CD4-positive, alpha-beta memory T cell (primary cell): ENCODE data around the gene FRS3. TPM values are rescaled to one million over a fixed set of nuclear protein-coding genes. Genes with fewer than 3 reads are reported as not detected.

ENCODE experiments used
- CTCF ChIA-PET: fragments of 350-600 bp; sonication (Branson Sonifier 250); formaldehyde crosslinking; loops from one replicate; lab custom pipeline; 2021; ENCODE audit warnings: inconsistent platforms; ENCODE audit not compliant: partially characterized antibody; lab: Charles Lee
- POLR2A ChIA-PET: fragments of 350-600 bp; sonication (Branson Sonifier 250); formaldehyde crosslinking; loops from one replicate; lab custom pipeline; 2021; ENCODE audit not compliant: partially characterized antibody; lab: Charles Lee
- DNase-seq, 5 donors: peaks; one replicate each; pipeline versions ENCODE4 v3.0.0 to v3.0.0-alpha.2; 2020 to 2022; ENCODE audit warnings: mixed read lengths in 1 of 5
- H3K27ac ChIP-seq: one replicate; pipeline ENCODE4 v1.7.0; 2013; ENCODE audit warnings: low read depth, low read length
- H3K27me3 ChIP-seq: 2 replicates; pipeline ENCODE4 v1.7.0; 2013; ENCODE audit warnings: mild to moderate bottlenecking, low read length, moderate library complexity; ENCODE audit not compliant: insufficient read depth
- H3K36me3 ChIP-seq: 2 replicates; pipeline ENCODE4 v1.7.0; 2013; ENCODE audit warnings: mild to moderate bottlenecking, low read length, moderate library complexity; ENCODE audit not compliant: insufficient read depth
- H3K4me1 ChIP-seq: 2 replicates; pipeline ENCODE4 v1.7.0; 2013; ENCODE audit warnings: mild to moderate bottlenecking, low read length, moderate library complexity; ENCODE audit not compliant: insufficient read depth
- H3K4me3 ChIP-seq, 2 donors: one replicate each; pipeline ENCODE4 v1.7.0; 2013; ENCODE audit warnings: low read length in 2 of 2, mild to moderate bottlenecking in 1 of 2
- H3K9me3 ChIP-seq, 2 donors: one replicate each; pipeline ENCODE4 v1.7.0; 2013; ENCODE audit warnings: low read length in 2 of 2, control low read depth in 1 of 2; ENCODE audit not compliant: control insufficient read depth in 1 of 2
- H3K27ac Mint-ChIP-seq, 7 donors: one replicate each; pipeline ENCODE4 v1.8.0; 2020 to 2021; ENCODE audit warnings: mixed read lengths in 7 of 7, mild to moderate bottlenecking in 6 of 7, inconsistent platforms in 3 of 7, moderate library complexity in 3 of 7
- H3K27me3 Mint-ChIP-seq, 2 donors: one replicate each; pipeline ENCODE4 v1.8.0; 2020 to 2021; ENCODE audit warnings: mixed read lengths in 2 of 2
- H3K36me3 Mint-ChIP-seq, 2 donors: one replicate each; pipeline ENCODE4 v1.8.0; 2020 to 2021; ENCODE audit warnings: mixed read lengths in 2 of 2, inconsistent platforms in 1 of 2, mild to moderate bottlenecking in 1 of 2
- H3K4me1 Mint-ChIP-seq, 4 donors: one replicate each; pipeline ENCODE4 v1.8.0; 2020 to 2021; ENCODE audit warnings: mixed read lengths in 4 of 4, mild to moderate bottlenecking in 1 of 4
- H3K4me3 Mint-ChIP-seq, 8 donors: one replicate each; pipeline ENCODE4 v1.8.0; 2020 to 2021; ENCODE audit warnings: mixed read lengths in 8 of 8, mild to moderate bottlenecking in 7 of 8, moderate library complexity in 6 of 8, inconsistent platforms in 3 of 8
- H3K9me3 Mint-ChIP-seq, 8 donors: one replicate each; pipeline ENCODE4 v1.8.0; 2020 to 2021; ENCODE audit warnings: mixed read lengths in 8 of 8, mild to moderate bottlenecking in 5 of 8, inconsistent platforms in 3 of 8, moderate library complexity in 1 of 8
- intact Hi-C: fragments of 100-400 bp; cut with micrococcal nuclease; formaldehyde crosslinking; loops from one replicate; pipeline ENCODE4 v1.15.1; 2023
- polyA plus RNA-seq, 2 donors: library from polyadenylated mRNA; unstranded; fragments of 300-500 nt; fragmentation: Illumina TruSeq; gene quantifications; one replicate each; pipeline ENCODE4 v1.2.3, GENCODE V29; 2021
- total RNA-seq, 2 experiments: library from RNA; stranded (reverse); gene quantifications; one replicate each; pipeline ENCODE4 v1.2.3, GENCODE V29; 2021

The FRS3 gene
- total and polyA plus RNA-seq, 4 experiments from 2014 or later, result 2.2 to 10.0 (median 5.8) TPM

DNA sequence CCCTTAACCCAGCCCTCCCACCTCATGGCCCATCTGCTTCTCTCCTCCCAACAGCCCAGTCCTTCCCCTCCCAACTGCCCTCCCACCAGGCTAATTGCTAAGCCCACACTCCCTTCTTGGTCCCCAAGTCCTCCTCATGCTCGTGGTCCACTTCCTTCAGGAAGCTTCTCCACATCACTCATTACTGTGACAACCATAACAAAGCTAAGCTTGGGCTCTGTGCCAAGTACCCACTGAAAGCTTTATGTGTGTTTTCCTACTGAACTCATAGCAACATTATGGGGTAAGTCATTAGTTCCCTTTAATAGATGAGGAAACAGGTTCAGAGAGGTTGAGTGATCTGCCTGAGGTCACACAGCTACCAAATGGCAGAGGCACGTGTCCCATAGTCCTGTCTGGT, 16.2 kb downstream of the FRS3 start:
- Mint-ChIP-seq H3K4me1 (no peaks in the 10 kb centered on the region), H3K27ac (no peak overlapping the region), H3K9me3 (no peaks in the 10 kb centered on the region), H3K36me3 (peaks cover 0 to 3% of the 10 kb centered on the region in 2 donors), H3K27me3 (peaks cover 0 to 4% of the 10 kb centered on the region in 2 donors), H3K4me3 (no peak overlapping the region)
- intact Hi-C loops, result no loop called here
- Histone ChIP-seq H3K36me3 (no peaks in the 10 kb centered on the region), H3K4me1 (no peaks in the 10 kb centered on the region), H3K9me3 (no peaks in the 10 kb centered on the region), H3K4me3 (no peak overlapping the region), H3K27ac (no peak overlapping the region), H3K27me3 (no peaks in the 10 kb centered on the region)
- CTCF ChIA-PET, result interaction anchor here (1.2 kb wide), 1 partner anchor 161 kb away, joined by 3 read pairs; no protein-coding TSS in a partner anchor
- no peak for DNase-seq
- POLR2A ChIA-PET, result no interaction called here

DNA sequence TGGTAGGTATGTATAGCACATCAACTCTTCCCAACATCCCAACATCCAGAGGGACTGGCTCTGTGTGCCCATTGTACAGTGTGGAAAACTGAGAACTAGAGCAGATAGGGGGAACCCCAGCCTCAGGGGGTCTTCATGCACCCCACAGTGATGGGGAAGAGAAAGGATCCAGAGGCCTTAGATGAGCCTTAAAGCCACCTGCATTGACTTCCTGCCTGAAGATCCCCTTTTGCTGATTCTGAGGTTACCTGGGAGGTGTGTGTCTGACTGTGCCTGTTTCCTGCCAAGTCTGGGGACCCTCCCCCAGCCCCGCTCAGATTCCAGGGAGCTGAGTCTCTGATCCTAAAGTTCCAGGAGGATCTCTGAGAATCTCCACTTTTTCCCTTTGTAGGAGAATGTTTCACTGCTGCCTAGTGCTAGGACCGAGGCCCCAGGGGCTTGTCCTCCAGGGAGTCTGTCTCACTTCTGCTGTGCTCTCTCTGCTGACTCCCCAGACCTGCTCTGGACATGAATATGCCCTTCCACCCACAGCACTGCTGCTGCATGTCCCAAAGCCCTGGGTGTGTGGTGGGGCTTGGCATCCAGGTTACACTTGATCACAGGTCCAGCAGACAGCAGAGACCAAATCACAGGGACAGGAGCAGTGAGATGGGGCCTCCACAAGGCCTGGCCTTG, 19.7 kb downstream of the FRS3 start:
- no peak overlapping the region for H3K4me3 ChIP-seq
- H3K27ac Mint-ChIP-seq, result no peak overlapping the region
- ChIA-PET CTCF (no interaction called here), POLR2A (no interaction called here)
- H3K9me3 Mint-ChIP-seq, result no peaks in the 10 kb centered on the region
- intact Hi-C loops, result no loop called here
- no peaks in the 10 kb centered on the region for H3K9me3 ChIP-seq
- DNase-seq, result no peak
- no peaks in the 10 kb centered on the region for H3K4me1 ChIP-seq
- no peak overlapping the region for H3K27ac ChIP-seq
- peaks cover 0 to 4% of the 10 kb centered on the region in 2 donors for H3K27me3 Mint-ChIP-seq
- no peaks in the 10 kb centered on the region for H3K36me3 ChIP-seq
- H3K4me3 Mint-ChIP-seq, result no peak overlapping the region
- H3K4me1 Mint-ChIP-seq, result no peaks in the 10 kb centered on the region
- H3K27me3 ChIP-seq, result no peaks in the 10 kb centered on the region
- no peaks in the 10 kb centered on the region for H3K36me3 Mint-ChIP-seq

GRCh38 chr6:41759106-41759904, 20.4 kb downstream of the FRS3 start:
- H3K27ac Mint-ChIP-seq, result no peak overlapping the region
- CTCF ChIA-PET, result no interaction called here
- H3K4me3 ChIP-seq, result no peak overlapping the region
- H3K36me3 ChIP-seq, result no peaks in the 10 kb centered on the region
- no peak overlapping the region for H3K4me3 Mint-ChIP-seq
- intact Hi-C loops, result no loop called here
- no peaks in the 10 kb centered on the region for H3K27me3 ChIP-seq
- no peaks in the 10 kb centered on the region for H3K9me3 Mint-ChIP-seq
- H3K36me3 Mint-ChIP-seq, result no peaks in the 10 kb centered on the region
- H3K27me3 Mint-ChIP-seq, result peaks cover 0 to 4% of the 10 kb centered on the region in 2 donors
- H3K4me1 ChIP-seq, result no peaks in the 10 kb centered on the region
- H3K9me3 ChIP-seq, result no peaks in the 10 kb centered on the region
- DNase-seq, result no peak
- no peak overlapping the region for H3K27ac ChIP-seq
- POLR2A ChIA-PET, result no interaction called here
- H3K4me1 Mint-ChIP-seq, result no peaks in the 10 kb centered on the region

- ChIA-PET CTCF (no interaction called here), POLR2A (no interaction called here)
- no peak for DNase-seq
- Mint-ChIP-seq H3K27me3 (peaks cover 0 to 4% of the 10 kb centered on the region in 2 donors), H3K4me3 (no peak overlapping the region), H3K9me3 (no peaks in the 10 kb centered on the region), H3K27ac (no peak overlapping the region), H3K36me3 (no peaks in the 10 kb centered on the region), H3K4me1 (no peaks in the 10 kb centered on the region)
- Histone ChIP-seq H3K4me1 (no peaks in the 10 kb centered on the region), H3K9me3 (no peaks in the 10 kb centered on the region), H3K27me3 (no peaks in the 10 kb centered on the region), H3K4me3 (no peak overlapping the region), H3K36me3 (no peaks in the 10 kb centered on the region), H3K27ac (no peak overlapping the region)
- intact Hi-C loops, result no loop called here
Measured at GRCh38 chr6:41758641-41759035, 21.1 kb downstream of the FRS3 start.

DNA sequence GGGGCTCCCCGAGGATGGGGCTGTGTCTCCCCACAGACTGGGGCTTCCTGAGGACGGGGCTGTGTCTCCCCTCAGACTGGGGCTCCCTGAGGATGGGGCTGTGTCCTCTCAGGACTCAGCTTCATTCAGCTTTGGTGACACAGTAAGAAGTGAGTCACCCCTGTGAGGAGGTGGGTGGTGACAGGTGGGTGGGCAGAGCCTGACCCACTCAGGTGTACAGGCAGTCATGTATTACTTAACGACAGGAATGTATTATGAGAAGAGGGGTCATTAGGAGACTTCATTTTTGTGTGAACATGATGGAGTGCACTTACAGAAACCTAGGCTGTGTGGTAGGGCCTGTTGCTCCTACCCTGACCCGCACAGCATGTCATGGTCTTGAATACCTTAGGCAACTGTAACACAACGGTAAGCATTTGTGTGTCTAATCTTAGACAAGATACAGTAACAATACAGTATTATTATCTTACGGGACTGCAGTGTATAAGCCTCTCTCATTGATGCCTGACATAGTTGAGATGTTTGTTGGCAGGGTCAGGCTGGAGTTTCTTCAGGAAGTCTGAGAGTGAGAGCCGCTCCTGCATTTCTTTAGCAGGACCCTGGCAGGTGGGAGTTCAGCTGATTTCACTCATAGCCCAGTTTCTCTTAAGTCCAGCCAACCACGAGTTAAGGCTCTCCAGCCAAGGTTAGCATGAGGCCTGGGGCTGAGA, 21.6 kb downstream of the FRS3 start:
- Histone ChIP-seq H3K4me1 (no peaks in the 10 kb centered on the region), H3K9me3 (no peaks in the 10 kb centered on the region), H3K27me3 (no peaks in the 10 kb centered on the region), H3K27ac (no peak overlapping the region), H3K36me3 (no peaks in the 10 kb centered on the region), H3K4me3 (no peak overlapping the region)
- DNase-seq, result no peak
- intact Hi-C loops, result no loop called here
- POLR2A ChIA-PET, result no interaction called here
- no peaks in the 10 kb centered on the region for H3K4me1 Mint-ChIP-seq
- no peaks in the 10 kb centered on the region for H3K36me3 Mint-ChIP-seq
- H3K27me3 Mint-ChIP-seq, result peaks cover 0 to 4% of the 10 kb centered on the region in 2 donors
- H3K27ac Mint-ChIP-seq, result no peak overlapping the region
- CTCF ChIA-PET, result no interaction called here
- H3K4me3 Mint-ChIP-seq, result no peak overlapping the region
- no peaks in the 10 kb centered on the region for H3K9me3 Mint-ChIP-seq

GRCh38 chr6:41757271-41757670, 22.4 kb downstream of the FRS3 start:
- peaks cover 0 to 3% of the 10 kb centered on the region in 2 donors for H3K27me3 Mint-ChIP-seq
- no peaks in the 10 kb centered on the region for H3K4me1 Mint-ChIP-seq
- ChIA-PET CTCF (no interaction called here), POLR2A (no interaction called here)
- H3K36me3 ChIP-seq, result no peaks in the 10 kb centered on the region
- H3K4me3 ChIP-seq, result no peak overlapping the region
- no peaks in the 10 kb centered on the region for H3K4me1 ChIP-seq
- H3K27ac Mint-ChIP-seq, result no peak overlapping the region
- H3K27me3 ChIP-seq, result no peaks in the 10 kb centered on the region
- no peaks in the 10 kb centered on the region for H3K9me3 ChIP-seq
- no peaks in the 10 kb centered on the region for H3K9me3 Mint-ChIP-seq
- intact Hi-C loops, result no loop called here
- DNase-seq, result no peak
- no peaks in the 10 kb centered on the region for H3K36me3 Mint-ChIP-seq
- no peak overlapping the region for H3K27ac ChIP-seq
- H3K4me3 Mint-ChIP-seq, result no peak overlapping the region

DNA sequence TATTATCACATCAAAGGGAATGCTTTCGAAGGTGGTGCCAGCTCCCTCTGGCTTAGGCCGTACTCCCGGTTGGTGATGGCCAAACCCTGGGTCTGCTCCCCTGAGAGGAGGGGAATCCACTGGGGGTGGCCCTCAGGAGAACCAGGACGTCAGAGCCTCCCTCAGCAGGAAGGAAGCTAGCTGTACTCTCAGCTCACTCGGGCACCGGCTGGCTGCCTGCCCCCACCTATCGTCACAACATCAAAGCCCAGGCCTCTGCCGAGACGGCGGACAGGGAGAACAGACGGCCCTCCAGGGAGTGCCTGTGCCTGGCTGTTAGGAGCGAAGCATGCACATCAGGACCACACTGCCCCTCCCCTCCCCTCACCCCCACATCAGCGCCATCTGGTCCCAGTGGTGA, 23.3 kb downstream of the FRS3 start:
- POLR2A ChIA-PET, result no interaction called here
- Mint-ChIP-seq H3K4me1 (no peaks in the 10 kb centered on the region), H3K27me3 (peaks cover 0 to 2% of the 10 kb centered on the region in 2 donors), H3K9me3 (no peaks in the 10 kb centered on the region), H3K4me3 (no peak overlapping the region), H3K27ac (no peak overlapping the region), H3K36me3 (no peaks in the 10 kb centered on the region)
- Histone ChIP-seq H3K4me3 (no peak overlapping the region), H3K9me3 (no peaks in the 10 kb centered on the region), H3K4me1 (no peaks in the 10 kb centered on the region), H3K27ac (no peak overlapping the region), H3K27me3 (no peaks in the 10 kb centered on the region), H3K36me3 (no peaks in the 10 kb centered on the region)
- intact Hi-C loops, result no loop called here
- CTCF ChIA-PET, result no interaction called here
- DNase-seq, result no peak
